Lung (tissue), 12 donors: ENCODE measurements around the gene FKRP. TPM values are rescaled to one million over a fixed set of nuclear protein-coding genes. Genes with fewer than 3 reads are reported as not detected.

ENCODE experiments used
- ATAC-seq: fragments of 200-7000 bp; cut with Tn5 transposase; one replicate; pipeline ENCODE4 v1.9.1; 2020; ENCODE audit warnings: moderate number of reproducible peaks; ENCODE audit not compliant: insufficient read depth, low FRiP score
- DNase-seq, 3 donors: peaks; one replicate each; pipeline ENCODE4 v3.0.0-alpha.2; 2013 to 2017
- H3K27ac ChIP-seq, 2 donors: one replicate each; pipeline ENCODE4 v1.5.1; 2013; ENCODE audit warnings: mild to moderate bottlenecking in 2 of 2, moderate library complexity in 2 of 2, control low read depth in 1 of 2, inconsistent platforms in 1 of 2, low read depth in 1 of 2, low read length in 1 of 2
- H3K27me3 ChIP-seq, 3 donors: one replicate each; pipeline ENCODE4 v1.5.1; 2013; ENCODE audit warnings: low read length in 2 of 3; ENCODE audit not compliant: control insufficient read depth in 3 of 3, insufficient read depth in 3 of 3
- H3K36me3 ChIP-seq, 4 donors: one replicate each; pipeline ENCODE4 v1.5.1; 2013; ENCODE audit warnings: low read length in 4 of 4, mild to moderate bottlenecking in 1 of 4, moderate library complexity in 1 of 4; ENCODE audit not compliant: control insufficient read depth in 4 of 4, insufficient read depth in 4 of 4
- H3K4me1 ChIP-seq, 5 donors: one replicate each; pipeline ENCODE4 v1.5.1; 2013; ENCODE audit warnings: low read length in 5 of 5, mild to moderate bottlenecking in 2 of 5, moderate library complexity in 1 of 5; ENCODE audit not compliant: control insufficient read depth in 5 of 5, insufficient read depth in 5 of 5
- H3K4me3 ChIP-seq: one replicate; pipeline ENCODE4 v1.5.1; 2013; ENCODE audit warnings: mild to moderate bottlenecking, control low read depth, moderate library complexity
- H3K9ac ChIP-seq, 2 donors: one replicate each; pipeline ENCODE4 v1.5.1; 2013; ENCODE audit warnings: low read length in 2 of 2, control low read depth in 1 of 2; ENCODE audit not compliant: insufficient read depth in 1 of 2
- H3K9me3 ChIP-seq, 4 donors: one replicate each; pipeline ENCODE4 v1.5.1; 2013; ENCODE audit warnings: low read length in 3 of 4, mild to moderate bottlenecking in 1 of 4, moderate library complexity in 1 of 4; ENCODE audit not compliant: control insufficient read depth in 4 of 4, insufficient read depth in 3 of 4
- WGBS, 2 donors: extraction: QIAGEN DNeasy Blood & Tissue Kit; methylation state at CpG; one replicate each; pipeline ENCODE4 v1.1.7; 2013; 5-methylcytosine and 5-hydroxymethylcytosine counted together
- polyA plus RNA-seq, 2 donors: library from polyadenylated mRNA; stranded (reverse); fragments of 200-250 nt; gene quantifications; one replicate each; pipeline ENCODE4 v1.2.1, GENCODE V29; 2013
- total RNA-seq, 2 donors: library from RNA; depleted of rRNA in 1 of 2; stranded (reverse); fragments of >200 nt in 1 of 2; gene quantifications; one replicate each; pipeline ENCODE4 v1.2.1, GENCODE V29; 2014 to 2021
- TF ChIP-seq, protein P1 (sequence below): IDR thresholded peaks from 2 replicates; pipeline ENCODE4 v1.5.1; 2012; ENCODE audit warnings: mild to moderate bottlenecking; ENCODE audit errors: control extremely low read depth, extremely low read depth
- donor health status: control.
- donor health status: control.
- donor health status: Bipolar disorder and iron deficiency.
- donor health status: healthy.
- donor health status: DM: yes; HTN: yes; CAD: no.

Gene FKRP
- total and polyA plus RNA-seq, 4 donors, result 10.8 to 23.9 (median 15.2) TPM

GRCh38 chr19:46718934-46719622 lies 26.8 kb upstream of the FKRP start:
- peaks cover 3 to 19% (median 11%) of the 10 kb centered on the region in 5 donors for H3K4me1 ChIP-seq
- H3K27me3 ChIP-seq, result no peaks in the 10 kb centered on the region
- no peak overlapping the region for H3K9ac ChIP-seq
- TF ChIP-seq, protein P1, sequence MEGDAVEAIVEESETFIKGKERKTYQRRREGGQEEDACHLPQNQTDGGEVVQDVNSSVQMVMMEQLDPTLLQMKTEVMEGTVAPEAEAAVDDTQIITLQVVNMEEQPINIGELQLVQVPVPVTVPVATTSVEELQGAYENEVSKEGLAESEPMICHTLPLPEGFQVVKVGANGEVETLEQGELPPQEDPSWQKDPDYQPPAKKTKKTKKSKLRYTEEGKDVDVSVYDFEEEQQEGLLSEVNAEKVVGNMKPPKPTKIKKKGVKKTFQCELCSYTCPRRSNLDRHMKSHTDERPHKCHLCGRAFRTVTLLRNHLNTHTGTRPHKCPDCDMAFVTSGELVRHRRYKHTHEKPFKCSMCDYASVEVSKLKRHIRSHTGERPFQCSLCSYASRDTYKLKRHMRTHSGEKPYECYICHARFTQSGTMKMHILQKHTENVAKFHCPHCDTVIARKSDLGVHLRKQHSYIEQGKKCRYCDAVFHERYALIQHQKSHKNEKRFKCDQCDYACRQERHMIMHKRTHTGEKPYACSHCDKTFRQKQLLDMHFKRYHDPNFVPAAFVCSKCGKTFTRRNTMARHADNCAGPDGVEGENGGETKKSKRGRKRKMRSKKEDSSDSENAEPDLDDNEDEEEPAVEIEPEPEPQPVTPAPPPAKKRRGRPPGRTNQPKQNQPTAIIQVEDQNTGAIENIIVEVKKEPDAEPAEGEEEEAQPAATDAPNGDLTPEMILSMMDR, result no peak
- H3K9me3 ChIP-seq, result no peaks in the 10 kb centered on the region
- no peak overlapping the region for H3K4me3 ChIP-seq
- peak overlapping the region in 1 of 2 donors; percentile 44 for H3K27ac ChIP-seq
- 66 to 75% methylated on average over 15 of the region's 15 CpGs for WGBS, 2 donors
- peaks cover 7 to 37% (median 20%) of the 10 kb centered on the region in 4 donors for H3K36me3 ChIP-seq
- ATAC-seq (no peak), DNase-seq (no peak)

GRCh38 chr19:46719629-46720502 lies 26.0 kb upstream of the FKRP start:
- no peak overlapping the region for H3K27ac ChIP-seq
- no peaks in the 10 kb centered on the region for H3K9me3 ChIP-seq
- WGBS, 2 donors, result 76 to 80% methylated on average over 23 to 25 of the region's 25 CpGs
- TF ChIP-seq, protein P1, result no peak
- H3K36me3 ChIP-seq, result peaks cover 7 to 44% (median 25%) of the 10 kb centered on the region in 4 donors
- no peaks in the 10 kb centered on the region for H3K27me3 ChIP-seq
- DNase-seq (no peak), ATAC-seq (no peak)
- H3K4me1 ChIP-seq, result peaks cover 3 to 14% (median 8%) of the 10 kb centered on the region in 5 donors
- H3K9ac ChIP-seq, result no peak overlapping the region
- H3K4me3 ChIP-seq, result no peak overlapping the region

DNA sequence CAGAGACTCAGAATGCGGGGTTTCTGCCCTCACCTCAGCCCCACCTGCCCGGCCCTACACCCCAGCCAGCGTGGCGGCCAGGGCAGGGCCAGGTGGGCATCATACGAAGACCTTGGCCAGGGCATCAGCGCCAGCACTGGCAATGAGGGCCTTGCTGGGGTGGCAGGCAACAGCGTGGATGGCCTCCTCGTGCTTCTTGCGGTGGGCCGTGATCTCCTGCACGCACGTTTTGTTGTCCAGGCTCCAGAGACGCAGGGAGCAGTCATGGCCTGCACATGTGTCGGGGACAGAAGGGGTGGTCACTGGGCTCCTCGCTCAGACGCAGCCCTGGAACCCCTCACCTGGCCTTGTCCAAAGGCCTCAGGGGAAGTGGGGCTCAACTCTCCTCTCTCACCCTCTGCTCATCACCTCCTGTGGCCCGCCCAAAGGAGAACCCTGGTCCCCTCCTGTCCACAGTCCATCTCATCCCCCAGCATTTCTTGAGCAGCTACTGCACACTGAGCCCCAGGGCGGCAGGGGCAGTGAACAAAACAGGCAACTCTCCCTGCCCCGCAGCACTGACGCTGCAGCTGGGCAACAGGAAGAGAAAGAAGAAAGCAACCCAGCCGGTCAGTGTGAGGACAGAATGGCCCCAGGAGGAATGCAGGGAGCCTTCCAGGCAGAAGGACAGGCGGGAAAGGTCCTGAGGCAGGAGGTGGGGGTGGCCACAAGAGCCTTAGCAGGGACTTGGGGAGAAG lies 25.2 kb upstream of the FKRP start:
- Histone ChIP-seq H3K4me1 (peaks cover 0 to 11% (median 2%) of the 10 kb centered on the region in 5 donors), H3K4me3 (no peak overlapping the region), H3K9me3 (no peaks in the 10 kb centered on the region), H3K9ac (no peak overlapping the region), H3K27ac (no peak overlapping the region), H3K27me3 (no peaks in the 10 kb centered on the region), H3K36me3 (peaks cover 7 to 52% (median 29%) of the 10 kb centered on the region in 4 donors)
- WGBS, 2 donors, result 93 to 95% methylated on average over 22 of the region's 22 CpGs
- no peak for ATAC-seq
- no peak for DNase-seq
- TF ChIP-seq, protein P1, result no peak
